ENCODE data around the gene CEBPZOS.

The CEBPZOS gene

GRCh38 chr2:37232131-37232933 lies 36.0 kb downstream of the CEBPZOS start:
- no peak for DNase-seq (ENCODE audit: low read depth)

DNA sequence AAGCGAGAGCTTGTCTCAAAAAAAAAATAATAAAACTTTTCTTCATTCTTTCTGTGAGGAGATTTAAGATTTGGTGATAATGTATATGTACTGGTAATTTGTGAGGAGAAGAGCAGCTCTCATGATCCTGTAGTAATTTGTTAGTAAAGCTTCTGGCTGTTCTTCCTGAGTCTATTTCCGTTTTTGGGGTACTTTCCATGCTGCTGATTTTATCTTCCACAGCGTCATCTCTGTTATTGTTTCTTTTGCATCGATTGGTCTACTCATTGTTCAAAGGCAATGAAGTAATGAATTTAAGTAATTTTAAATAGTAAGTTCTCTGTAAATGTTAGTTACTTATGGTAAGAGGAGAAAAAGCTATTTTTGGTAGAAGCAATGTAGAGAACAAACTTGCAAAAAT lies 47.1 kb downstream of the CEBPZOS start:
- DNase-seq (ENCODE audit: low read depth): no peak

DNA sequence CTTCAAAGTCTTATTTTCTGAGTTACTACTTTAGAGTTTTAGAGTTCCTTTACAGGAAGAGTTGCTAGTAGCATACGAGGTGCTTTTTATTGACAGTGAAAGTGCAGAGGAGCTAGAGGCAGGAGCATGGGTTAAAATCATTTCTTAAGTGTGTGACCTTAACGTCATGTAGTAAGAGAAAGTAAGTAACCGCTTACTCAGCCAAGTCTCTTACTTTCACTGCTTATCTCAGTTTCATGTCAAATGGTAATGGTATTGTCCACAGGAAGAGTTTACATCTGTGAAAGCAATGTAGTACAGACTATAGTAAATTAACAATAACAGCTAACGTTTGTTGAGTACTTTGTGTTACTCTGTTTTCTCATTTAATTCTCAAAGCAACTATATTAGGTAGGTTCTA lies 47.7 kb downstream of the CEBPZOS start:
- DNase-seq (ENCODE audit: low read depth): no peak

- no peak for DNase-seq (ENCODE audit: low read depth)
Observed at GRCh38 chr2:37244755-37245154, 48.5 kb downstream of the CEBPZOS start.

DNA sequence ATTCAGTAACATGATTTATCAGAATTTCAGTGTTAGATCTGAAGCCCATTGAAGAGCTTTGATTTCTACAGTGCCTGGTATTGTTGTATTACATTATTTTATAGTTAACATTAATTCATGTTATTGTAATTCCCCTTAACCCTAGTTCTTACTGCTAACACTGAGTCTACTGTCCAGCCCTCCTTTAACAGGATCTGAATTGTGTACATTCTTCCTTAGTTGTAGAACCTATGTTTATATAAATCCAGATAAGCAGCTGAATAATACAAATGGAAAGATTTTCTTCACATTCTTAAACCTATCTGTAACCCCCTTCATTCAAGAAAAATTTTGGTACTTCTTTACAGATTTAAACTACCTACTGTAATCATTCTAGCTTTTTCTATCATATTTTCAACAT lies 49.9 kb downstream of the CEBPZOS start:
- DNase-seq (ENCODE audit: low read depth): no peak

- no peak for DNase-seq (ENCODE audit: low read depth)
Observed at GRCh38 chr2:37250869-37251740, 54.8 kb downstream of the CEBPZOS start.

Measured in ELR (cell line).